HPDE6-E6E7 (cell line): ENCODE measurements around the gene SCTR.
A peak's percentile ranks its signal among the peaks of the same experiment; 100 is the strongest.

Experiments used
- DNase-seq: peaks from one replicate; pipeline ENCODE4 v3.0.0; 2011; ENCODE audit warnings: missing footprints; ENCODE audit errors: extremely low spot score

Gene SCTR

GRCh38 chr2:119431155-119431975 is 92.9 kb downstream of the SCTR start, which contains the start of gene TMEM37:
Gene TMEM37 (plus strand): TSS chr2:119431854. CDS start chr2:119431904, 50 bp downstream.
- DNase-seq: peak; percentile 69

- DNase-seq: no peak
These were observed 94.2 kb downstream of the SCTR start for GRCh38 chr2:119430023-119430498.

- no peak for DNase-seq
These were observed 94.9 kb downstream of the SCTR start for GRCh38 chr2:119429225-119429981.

GRCh38 chr2:119428488-119429224 is 95.6 kb downstream of the SCTR start:
- DNase-seq: no peak

GRCh38 chr2:119427756-119428155 is 96.5 kb downstream of the SCTR start:
- no peak for DNase-seq

GRCh38 chr2:119426801-119427395 is 97.4 kb downstream of the SCTR start:
- no peak for DNase-seq

GRCh38 chr2:119426396-119426675 is 97.9 kb downstream of the SCTR start:
- DNase-seq: no peak

- DNase-seq: no peak
These were observed 98.5 kb downstream of the SCTR start for GRCh38 chr2:119425620-119426395.

GRCh38 chr2:119425119-119425405 is 99.2 kb downstream of the SCTR start:
- DNase-seq: no peak

- no peak for DNase-seq
These were observed 99.8 kb downstream of the SCTR start for GRCh38 chr2:119424284-119425118.

- DNase-seq: no peak
These were observed 100.5 kb downstream of the SCTR start for GRCh38 chr2:119423811-119424210.

GRCh38 chr2:119423108-119423444 is 101.2 kb downstream of the SCTR start:
- no peak for DNase-seq

GRCh38 chr2:119422360-119423107 is 101.7 kb downstream of the SCTR start:
- no peak for DNase-seq

GRCh38 chr2:119421741-119422140 is 102.5 kb downstream of the SCTR start:
- DNase-seq: no peak

- DNase-seq: no peak
These were observed 103.0 kb downstream of the SCTR start for GRCh38 chr2:119421304-119421703.

GRCh38 chr2:119419803-119420508 is 104.3 kb downstream of the SCTR start:
- DNase-seq: no peak

- DNase-seq: no peak
These were observed 105.2 kb downstream of the SCTR start for GRCh38 chr2:119419065-119419464.

- no peak for DNase-seq
These were observed 106.4 kb downstream of the SCTR start for GRCh38 chr2:119417908-119418307.

- no peak for DNase-seq
These were observed 107.9 kb downstream of the SCTR start for GRCh38 chr2:119416299-119416923.
